Lung (tissue), 12 donors: Measurements from ENCODE around the gene TMEM178B. TPM values are rescaled to one million over a fixed set of nuclear protein-coding genes. Genes with fewer than 3 reads are reported as not detected.

Experiments used
- ATAC-seq: fragments of 200-7000 bp; cut with Tn5 transposase; one replicate; pipeline ENCODE4 v1.9.1; 2020; ENCODE audit warnings: moderate number of reproducible peaks; ENCODE audit not compliant: insufficient read depth, low FRiP score
- DNase-seq, 3 donors: peaks; one replicate each; pipeline ENCODE4 v3.0.0-alpha.2; 2013 to 2017
- H3K27ac ChIP-seq, 2 donors: one replicate each; pipeline ENCODE4 v1.5.1; 2013; ENCODE audit warnings: mild to moderate bottlenecking in 2 of 2, moderate library complexity in 2 of 2, control low read depth in 1 of 2, inconsistent platforms in 1 of 2, low read depth in 1 of 2, low read length in 1 of 2
- H3K27me3 ChIP-seq, 3 donors: one replicate each; pipeline ENCODE4 v1.5.1; 2013; ENCODE audit warnings: low read length in 2 of 3; ENCODE audit not compliant: control insufficient read depth in 3 of 3, insufficient read depth in 3 of 3
- H3K36me3 ChIP-seq, 4 donors: one replicate each; pipeline ENCODE4 v1.5.1; 2013; ENCODE audit warnings: low read length in 4 of 4, mild to moderate bottlenecking in 1 of 4, moderate library complexity in 1 of 4; ENCODE audit not compliant: control insufficient read depth in 4 of 4, insufficient read depth in 4 of 4
- H3K4me1 ChIP-seq, 5 donors: one replicate each; pipeline ENCODE4 v1.5.1; 2013; ENCODE audit warnings: low read length in 5 of 5, mild to moderate bottlenecking in 2 of 5, moderate library complexity in 1 of 5; ENCODE audit not compliant: control insufficient read depth in 5 of 5, insufficient read depth in 5 of 5
- H3K4me3 ChIP-seq: one replicate; pipeline ENCODE4 v1.5.1; 2013; ENCODE audit warnings: mild to moderate bottlenecking, control low read depth, moderate library complexity
- H3K9ac ChIP-seq, 2 donors: one replicate each; pipeline ENCODE4 v1.5.1; 2013; ENCODE audit warnings: low read length in 2 of 2, control low read depth in 1 of 2; ENCODE audit not compliant: insufficient read depth in 1 of 2
- H3K9me3 ChIP-seq, 4 donors: one replicate each; pipeline ENCODE4 v1.5.1; 2013; ENCODE audit warnings: low read length in 3 of 4, mild to moderate bottlenecking in 1 of 4, moderate library complexity in 1 of 4; ENCODE audit not compliant: control insufficient read depth in 4 of 4, insufficient read depth in 3 of 4
- WGBS, 2 donors: extraction: QIAGEN DNeasy Blood & Tissue Kit; methylation state at CpG; one replicate each; pipeline ENCODE4 v1.1.7; 2013; 5-methylcytosine and 5-hydroxymethylcytosine counted together
- polyA plus RNA-seq, 2 donors: library from polyadenylated mRNA; stranded (reverse); fragments of 200-250 nt; gene quantifications; one replicate each; pipeline ENCODE4 v1.2.1, GENCODE V29; 2013
- total RNA-seq, 2 donors: library from RNA; depleted of rRNA in 1 of 2; stranded (reverse); fragments of >200 nt in 1 of 2; gene quantifications; one replicate each; pipeline ENCODE4 v1.2.1, GENCODE V29; 2014 to 2021
- TF ChIP-seq, protein P1 (sequence below): IDR thresholded peaks from 2 replicates; pipeline ENCODE4 v1.5.1; 2012; ENCODE audit warnings: mild to moderate bottlenecking; ENCODE audit errors: control extremely low read depth, extremely low read depth
- donor health status: control.
- donor health status: control.
- donor health status: Bipolar disorder and iron deficiency.
- donor health status: healthy.
- donor health status: DM: yes; HTN: yes; CAD: no.

Gene TMEM178B
- total and polyA plus RNA-seq, 4 donors = 0.04 to 2.4 (median 0.48) TPM

DNA sequence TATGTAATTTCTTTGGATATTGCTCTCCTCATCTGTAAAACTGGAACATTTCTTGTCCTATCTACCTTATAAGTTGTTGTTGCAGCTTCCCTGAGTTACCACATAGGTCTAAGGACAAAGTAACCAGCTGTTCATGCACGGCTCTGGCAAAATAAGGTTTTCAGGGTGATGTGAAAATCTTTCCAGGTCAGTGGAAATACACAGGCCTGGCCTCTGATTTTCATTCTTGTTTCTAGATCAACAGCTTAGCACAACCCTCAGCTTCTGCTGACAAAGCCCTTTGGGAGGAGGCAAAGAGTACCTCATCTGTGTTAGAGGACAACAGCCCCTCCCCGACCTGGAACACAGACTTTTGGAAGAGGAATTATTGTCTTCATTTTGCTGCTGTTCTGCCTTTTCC, 359.8 kb downstream of the TMEM178B start:
- Histone ChIP-seq H3K9me3 (no peaks in the 10 kb centered on the region), H3K4me3 (no peak overlapping the region), H3K9ac (no peak overlapping the region), H3K4me1 (no peaks in the 10 kb centered on the region), H3K27me3 (peaks cover 0 to 5% (median 0%) of the 10 kb centered on the region in 3 donors), H3K27ac (no peak overlapping the region), H3K36me3 (no peaks in the 10 kb centered on the region)
- ATAC-seq (no peak), DNase-seq (no peak)
- TF ChIP-seq, protein P1, sequence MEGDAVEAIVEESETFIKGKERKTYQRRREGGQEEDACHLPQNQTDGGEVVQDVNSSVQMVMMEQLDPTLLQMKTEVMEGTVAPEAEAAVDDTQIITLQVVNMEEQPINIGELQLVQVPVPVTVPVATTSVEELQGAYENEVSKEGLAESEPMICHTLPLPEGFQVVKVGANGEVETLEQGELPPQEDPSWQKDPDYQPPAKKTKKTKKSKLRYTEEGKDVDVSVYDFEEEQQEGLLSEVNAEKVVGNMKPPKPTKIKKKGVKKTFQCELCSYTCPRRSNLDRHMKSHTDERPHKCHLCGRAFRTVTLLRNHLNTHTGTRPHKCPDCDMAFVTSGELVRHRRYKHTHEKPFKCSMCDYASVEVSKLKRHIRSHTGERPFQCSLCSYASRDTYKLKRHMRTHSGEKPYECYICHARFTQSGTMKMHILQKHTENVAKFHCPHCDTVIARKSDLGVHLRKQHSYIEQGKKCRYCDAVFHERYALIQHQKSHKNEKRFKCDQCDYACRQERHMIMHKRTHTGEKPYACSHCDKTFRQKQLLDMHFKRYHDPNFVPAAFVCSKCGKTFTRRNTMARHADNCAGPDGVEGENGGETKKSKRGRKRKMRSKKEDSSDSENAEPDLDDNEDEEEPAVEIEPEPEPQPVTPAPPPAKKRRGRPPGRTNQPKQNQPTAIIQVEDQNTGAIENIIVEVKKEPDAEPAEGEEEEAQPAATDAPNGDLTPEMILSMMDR = no peak
- 87 to 89% methylated on average over 2 of the region's 2 CpGs for WGBS, 2 donors

DNA sequence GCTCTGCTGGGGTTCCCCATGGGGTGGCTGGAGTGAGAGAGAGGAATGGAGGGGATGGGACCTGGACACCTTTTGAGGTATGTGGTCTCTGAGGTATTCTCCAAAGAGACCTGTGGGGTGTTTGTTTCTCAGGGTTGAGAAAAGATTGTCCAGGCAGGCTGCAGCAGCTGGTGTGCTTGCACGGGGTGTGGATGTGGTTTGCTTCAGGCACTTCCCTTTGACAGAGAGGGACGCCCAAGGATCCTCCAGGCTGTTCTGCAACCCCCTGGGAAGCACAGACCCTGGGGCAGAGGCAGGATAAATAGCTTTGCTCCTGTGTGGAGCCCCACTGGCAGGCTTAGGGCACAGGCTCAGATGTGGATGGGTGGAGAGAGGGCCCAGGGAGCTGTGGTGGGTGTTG, 362.3 kb downstream of the TMEM178B start:
- H3K4me1 ChIP-seq = no peaks in the 10 kb centered on the region
- H3K27me3 ChIP-seq = no peaks in the 10 kb centered on the region
- ATAC-seq (no peak), DNase-seq (no peak)
- TF ChIP-seq, protein P1 = no peak
- H3K4me3 ChIP-seq = no peak overlapping the region
- WGBS, 2 donors = 16 to 49% methylated on average over 2 of the region's 2 CpGs
- no peak overlapping the region for H3K9ac ChIP-seq
- H3K27ac ChIP-seq = no peak overlapping the region
- H3K36me3 ChIP-seq = no peaks in the 10 kb centered on the region
- H3K9me3 ChIP-seq = no peaks in the 10 kb centered on the region

- TF ChIP-seq, protein P1 = no peak
- 78 to 80% methylated on average over 7 of the region's 7 CpGs for WGBS, 2 donors
- Histone ChIP-seq H3K4me3 (no peak overlapping the region), H3K9me3 (no peaks in the 10 kb centered on the region), H3K27me3 (no peaks in the 10 kb centered on the region), H3K27ac (no peak overlapping the region), H3K36me3 (no peaks in the 10 kb centered on the region), H3K4me1 (no peaks in the 10 kb centered on the region), H3K9ac (no peak overlapping the region)
- DNase-seq (no peak), ATAC-seq (no peak)
Measured at GRCh38 chr7:141436575-141437075, 362.8 kb downstream of the TMEM178B start.

DNA sequence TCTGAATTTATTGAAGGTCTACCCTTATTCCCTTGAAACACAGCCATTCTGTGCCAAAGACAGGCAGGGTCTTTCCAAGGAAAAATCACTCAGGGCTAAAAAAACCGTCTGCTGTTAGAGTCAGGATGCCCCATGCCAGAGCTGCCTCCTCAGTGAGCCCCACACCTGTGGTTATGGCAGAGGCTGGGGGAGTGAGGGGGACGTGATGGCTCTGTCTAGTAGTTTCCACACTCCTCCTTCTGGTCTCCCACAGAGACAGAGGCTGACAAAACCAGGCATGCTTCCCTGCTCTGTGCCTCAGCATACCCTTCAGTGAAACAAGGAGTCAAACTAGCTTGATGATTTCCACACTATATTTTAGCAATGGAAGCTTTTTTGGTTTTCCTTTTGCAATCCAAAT, 365.3 kb downstream of the TMEM178B start:
- Histone ChIP-seq H3K4me3 (no peak overlapping the region), H3K4me1 (no peaks in the 10 kb centered on the region), H3K9me3 (no peaks in the 10 kb centered on the region), H3K36me3 (no peaks in the 10 kb centered on the region), H3K27me3 (no peaks in the 10 kb centered on the region), H3K9ac (no peak overlapping the region), H3K27ac (no peak overlapping the region)
- TF ChIP-seq, protein P1 = no peak
- WGBS, 2 donors = 64 to 73% methylated on average over 2 of the region's 2 CpGs
- DNase-seq (no peak), ATAC-seq (no peak)
